T47D (cell line): ENCODE data around the gene UBXN6.

Experiments used
- DNase-seq, 2 experiments: peaks; one replicate each; pipeline versions ENCODE4 v3.0.0 to v3.0.0-alpha.2; 2011 to 2012; ENCODE audit warnings: low read depth in 1 of 2, low spot score in 1 of 2
- JUND ChIP-seq: IDR thresholded peaks from 2 replicates; pipeline ENCODE4 v1.6.1; 2012; ENCODE audit warnings: low read depth
- in situ Hi-C: cut with HindIII; loops from 2 replicates; pipeline ENCODE4 v1.10.0; 2016; ENCODE audit warnings: low sequenced_read_pairs, low pct_unique_long_range_greater_than_20kb

Gene UBXN6

GRCh38 chr19:4448147-4448985 lies 9.2 kb downstream of the UBXN6 start:
- in situ Hi-C loops, result no loop called here

GRCh38 chr19:4447327-4448146 lies 10.1 kb downstream of the UBXN6 start:
- no peak for TF ChIP-seq JUND
- DNase-seq, result no peak

More at GRCh38 chr19:4448147-4448985, 9.2 kb downstream of the UBXN6 start:
- no peak for DNase-seq
- no peak for TF ChIP-seq JUND

GRCh38 chr19:4446704-4447200 lies 10.8 kb downstream of the UBXN6 start:
- TF ChIP-seq JUND, result no peak
- in situ Hi-C loops, result no loop called here
- DNase-seq, result no peak

More at GRCh38 chr19:4447327-4448146, 10.1 kb downstream of the UBXN6 start:
- in situ Hi-C loops, result no loop called here

- no peak for DNase-seq
- TF ChIP-seq JUND, result no peak
- in situ Hi-C loops, result no loop called here
Measured at GRCh38 chr19:4445963-4446703, 11.5 kb downstream of the UBXN6 start.

GRCh38 chr19:4444765-4445741 lies 12.5 kb downstream of the UBXN6 start:
- in situ Hi-C loops, result no loop called here
- DNase-seq, result no peak
- TF ChIP-seq JUND, result no peak

GRCh38 chr19:4443966-4444764 lies 13.4 kb downstream of the UBXN6 start:
- no peak for DNase-seq
- TF ChIP-seq JUND, result no peak
- in situ Hi-C loops, result no loop called here

GRCh38 chr19:4443188-4443587 lies 14.4 kb downstream of the UBXN6 start:
- no peak for TF ChIP-seq JUND
- in situ Hi-C loops, result no loop called here
- DNase-seq, result no peak

DNA sequence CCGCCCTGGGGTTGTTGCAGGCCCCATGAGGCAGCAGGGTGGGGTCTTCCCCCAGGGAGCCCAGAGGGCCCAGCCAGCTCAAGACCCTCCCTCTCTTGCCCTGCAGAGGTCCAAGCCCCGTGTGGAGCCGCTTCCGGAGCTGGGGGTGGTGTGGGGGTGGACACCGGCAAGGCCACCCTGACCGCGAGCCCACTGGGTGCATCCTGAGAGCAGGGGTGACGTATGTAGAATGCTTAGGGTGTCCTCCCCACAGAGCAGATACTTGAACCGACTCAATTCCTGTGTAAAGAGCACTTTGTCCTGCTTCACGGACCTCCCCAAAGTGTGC lies 14.8 kb downstream of the UBXN6 start:
- in situ Hi-C loops, result no loop called here
- no peak for TF ChIP-seq JUND
- DNase-seq, result no peak

GRCh38 chr19:4441994-4442818 lies 15.4 kb downstream of the UBXN6 start:
- no peak for DNase-seq

DNA sequence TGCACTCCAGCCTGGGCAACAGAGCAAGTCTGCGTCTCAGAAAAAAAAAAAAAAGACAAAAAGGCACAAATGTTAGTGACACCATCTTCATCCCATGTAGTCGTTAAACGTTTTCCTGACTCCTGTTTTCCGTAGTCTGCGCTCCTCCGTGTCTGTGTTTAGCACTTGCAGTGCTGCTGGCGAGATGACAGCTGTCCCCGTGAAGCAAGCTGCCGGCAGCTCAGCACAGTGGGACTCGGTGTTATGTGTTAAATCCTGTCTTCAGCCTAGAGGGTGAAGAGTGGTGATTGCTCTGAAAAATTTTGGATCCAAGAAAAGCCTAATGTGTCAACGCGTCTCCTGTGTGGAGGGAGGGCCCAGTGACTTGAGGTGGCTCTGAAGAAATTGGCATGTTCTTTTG lies 18.4 kb downstream of the UBXN6 start:
- no peak for DNase-seq
- in situ Hi-C loops, result no loop called here
- no peak for TF ChIP-seq JUND

More at GRCh38 chr19:4441994-4442818, 15.4 kb downstream of the UBXN6 start:
- in situ Hi-C loops, result no loop called here
- TF ChIP-seq JUND, result no peak
